Hematopoietic multipotent progenitor cell treated with erythropoietin and hydrocortisone succinate and interleukin-3 and kit ligand, for 8 days (in vitro differentiated cells): ENCODE measurements around the gene FASN.
"Not testable (repeated sequence)": the region's sequence is repeated elsewhere in the genome, so short reads cannot be mapped to it uniquely, and the experiment has no call there.

Experiments used
- DNase-seq: peaks from one replicate; pipeline ENCODE4 v3.0.0-alpha.2; 2015

Gene FASN

DNA sequence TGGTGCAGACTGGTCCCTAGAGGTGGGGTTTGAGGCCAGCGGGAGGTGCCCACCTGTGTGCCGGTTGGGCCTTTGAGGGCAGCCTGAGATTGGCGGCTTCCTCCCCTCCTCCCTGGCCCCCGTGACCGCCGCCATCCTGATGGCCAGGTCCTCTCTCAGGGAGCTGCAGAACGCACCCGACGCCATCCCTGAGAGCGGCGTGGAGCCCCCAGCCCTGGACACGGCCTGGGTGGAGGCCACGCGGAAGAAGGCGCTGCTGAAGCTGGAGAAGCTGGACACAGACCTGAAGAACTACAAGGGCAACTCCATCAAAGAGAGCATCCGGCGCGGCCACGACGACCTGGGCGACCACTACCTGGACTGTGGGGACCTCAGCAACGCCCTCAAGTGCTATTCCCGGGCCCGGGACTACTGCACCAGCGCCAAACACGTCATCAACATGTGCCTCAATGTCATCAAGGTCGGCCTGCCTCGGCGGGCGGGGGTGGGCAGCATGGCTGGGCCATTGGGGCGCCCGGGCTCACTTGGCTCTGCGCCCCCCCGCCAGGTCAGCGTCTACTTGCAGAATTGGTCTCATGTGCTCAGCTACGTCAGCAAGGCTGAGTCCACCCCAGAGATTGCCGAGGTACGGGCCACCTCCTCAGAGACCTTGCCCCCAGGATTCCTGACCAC, 43.5 kb downstream of the FASN start:
- DNase-seq: no peak

DNA sequence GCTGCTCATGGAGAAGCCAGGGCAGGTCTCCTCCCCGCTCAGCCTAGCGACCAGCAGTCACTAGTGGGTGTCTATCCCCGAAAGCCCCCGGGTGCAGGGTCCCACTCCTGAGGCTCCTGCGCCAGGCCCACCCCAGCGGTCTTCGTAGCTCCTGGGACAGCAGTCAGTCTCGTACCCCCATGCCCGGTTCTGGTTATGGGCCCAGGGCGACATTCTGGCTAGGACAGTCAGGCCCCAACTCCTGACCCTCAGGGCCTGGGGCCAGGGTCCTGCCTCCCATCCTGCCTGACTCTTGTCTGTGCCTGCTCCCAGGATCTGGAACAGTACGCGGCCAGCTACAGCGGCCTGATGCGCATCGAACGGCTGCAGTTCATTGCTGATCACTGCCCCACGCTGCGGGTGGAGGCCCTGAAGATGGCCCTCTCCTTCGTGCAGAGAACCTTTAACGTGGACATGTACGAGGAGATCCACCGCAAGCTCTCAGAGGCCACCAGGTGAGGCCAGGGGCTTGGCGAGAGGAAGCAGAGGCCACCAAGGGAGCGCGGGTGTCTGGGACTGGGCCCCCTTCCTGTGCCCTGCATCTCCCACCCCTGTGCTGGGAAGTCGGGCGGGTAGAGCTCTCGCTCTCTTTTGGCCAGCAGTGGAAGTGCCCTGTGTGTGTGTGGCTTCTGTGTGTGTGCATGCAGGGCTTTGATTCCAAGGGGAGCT, 44.3 kb downstream of the FASN start:
- DNase-seq: no peak

DNA sequence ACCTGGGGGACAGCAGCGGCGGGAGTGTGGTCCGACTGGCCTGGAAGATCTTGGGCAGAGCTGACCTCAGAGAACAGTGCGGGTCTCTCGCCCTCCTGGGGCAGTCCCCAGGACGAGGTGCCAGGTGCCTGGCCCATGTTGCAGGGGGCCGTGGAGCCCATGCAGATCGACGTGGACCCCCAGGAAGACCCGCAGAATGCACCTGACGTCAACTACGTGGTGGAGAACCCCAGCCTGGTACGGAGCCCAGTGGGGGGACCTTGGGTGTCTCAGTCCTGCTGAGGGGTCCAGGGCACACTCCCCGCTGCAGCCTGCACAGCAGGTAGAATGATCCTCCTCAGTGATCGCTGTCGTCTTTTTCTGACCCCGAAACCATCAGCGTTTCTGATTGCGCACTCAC, 44.9 kb downstream of the FASN start:
- no peak for DNase-seq

DNA sequence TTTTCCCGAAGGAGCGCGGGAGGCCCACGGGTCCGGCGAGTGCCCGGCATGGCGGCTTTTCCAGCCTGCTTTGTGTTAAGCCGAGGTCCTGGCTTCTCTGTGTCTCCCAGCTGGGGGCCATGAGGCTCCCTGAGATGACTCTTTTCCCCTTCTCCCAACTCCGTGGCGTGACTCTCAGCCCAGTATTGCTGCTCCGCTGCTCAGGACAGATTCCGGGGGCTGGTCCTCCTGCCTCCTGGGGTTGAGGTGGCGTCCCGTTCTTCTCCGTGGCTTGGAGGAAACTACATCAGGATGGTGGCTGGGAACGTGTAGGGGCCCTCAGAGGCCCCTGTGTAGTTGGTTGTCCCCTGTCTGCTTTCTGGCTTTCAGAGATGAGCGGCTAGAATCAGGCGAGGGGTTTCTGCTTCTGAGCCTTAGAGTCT, 45.4 kb downstream of the FASN start:
- no peak for DNase-seq

GRCh38 chr17:82051776-82052637, 46.0 kb downstream of the FASN start, which contains the start of the genes GPS1 and RFNG:
TSS of gene GPS1 (plus strand) at chr17:82051898. CDS start at chr17:82051932, 34 bp downstream.
TSS of gene RFNG (minus strand) at chr17:82051811. CDS start at chr17:82051766, 45 bp downstream.
- DNase-seq: peak; percentile 63

- no peak for DNase-seq
These were observed 47.0 kb downstream of the FASN start for GRCh38 chr17:82050761-82051641.

DNA sequence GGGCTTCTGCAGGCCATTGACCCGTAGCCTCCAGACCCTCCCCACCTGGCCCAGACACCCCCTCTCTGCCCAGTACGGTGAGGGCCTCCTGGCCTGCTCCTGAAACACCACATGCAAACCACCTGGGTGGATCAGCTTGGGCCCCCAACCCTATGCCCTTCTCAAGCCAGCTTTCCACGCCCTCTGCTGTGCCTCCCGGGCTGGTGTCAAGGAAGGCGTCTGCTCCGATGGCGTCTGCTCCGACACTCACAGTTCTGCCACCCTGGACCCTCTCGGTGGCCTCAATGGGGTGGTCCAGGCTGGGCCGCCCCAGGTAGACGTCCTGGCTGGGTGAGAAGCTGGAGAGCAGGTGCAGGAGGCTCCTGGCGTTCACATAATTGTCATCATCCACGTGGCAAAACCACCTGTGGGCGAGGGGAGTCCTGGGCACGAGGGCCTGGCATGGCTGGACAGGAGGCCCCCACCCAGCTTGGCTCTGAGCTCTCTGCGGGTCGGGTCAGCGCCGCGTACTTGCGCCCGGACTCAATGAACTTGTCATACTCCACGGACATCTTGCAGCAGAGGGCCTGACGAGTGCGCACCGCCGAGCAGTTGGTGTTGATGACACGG, 47.8 kb downstream of the FASN start:
- DNase-seq: no peak

DNA sequence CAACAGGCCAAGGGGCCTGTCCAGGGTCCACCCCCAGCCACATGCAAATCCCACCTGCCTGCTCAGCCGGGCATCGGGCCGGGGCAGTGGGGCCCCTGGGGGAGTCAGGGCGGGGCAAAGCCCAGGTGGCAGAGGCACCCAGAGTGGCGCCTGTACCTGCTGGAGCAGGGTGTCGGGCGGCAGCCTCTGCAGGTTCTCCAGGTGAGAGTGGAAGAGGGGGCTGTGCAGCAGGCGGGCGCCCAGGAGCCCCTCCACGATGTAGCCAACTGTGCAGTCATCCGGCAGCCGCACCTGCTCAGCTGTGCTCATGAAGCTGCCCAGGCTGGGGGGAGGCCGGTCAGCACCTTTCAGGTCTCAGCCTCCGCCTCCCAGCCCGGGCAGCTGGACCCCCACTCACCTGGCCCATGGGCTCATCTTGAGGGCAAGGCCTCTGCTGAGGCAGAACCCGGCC, 48.5 kb downstream of the FASN start:
- DNase-seq: no peak

- DNase-seq: no peak
These were observed 48.9 kb downstream of the FASN start for GRCh38 chr17:82049106-82049505.

- DNase-seq: no peak
These were observed 49.5 kb downstream of the FASN start for GRCh38 chr17:82048571-82048971.

DNA sequence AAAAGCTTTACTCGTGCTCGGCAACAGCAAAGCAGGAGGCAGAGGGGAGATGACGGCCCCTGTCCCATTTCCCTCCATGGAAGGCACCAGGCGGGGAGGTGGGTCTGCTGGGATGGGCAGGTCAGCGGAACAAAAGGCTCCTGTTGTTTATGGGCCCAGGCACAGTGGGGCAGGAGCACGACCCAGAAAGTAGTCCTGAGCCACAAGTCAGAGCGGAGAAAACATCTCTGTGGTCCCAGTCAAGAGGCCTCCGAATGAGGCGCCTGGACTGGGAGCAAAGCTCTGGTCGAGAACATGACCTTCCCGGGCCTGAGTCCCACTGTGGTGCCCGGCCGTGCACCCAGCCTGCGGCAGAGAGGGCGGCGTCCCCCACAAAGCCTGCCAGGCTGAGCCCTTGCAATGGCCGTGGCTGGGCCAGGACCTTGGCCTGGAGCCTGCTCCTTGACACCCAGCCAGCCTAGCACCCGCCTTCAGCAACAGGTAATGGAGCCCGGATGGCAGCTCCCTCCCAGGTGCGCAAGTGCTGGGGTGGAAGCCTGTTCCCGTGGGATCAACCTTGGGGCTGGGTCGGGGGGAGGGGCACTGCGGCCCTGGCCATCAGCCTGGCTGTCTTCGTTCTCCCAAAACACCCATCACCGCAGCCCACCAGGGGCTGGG, 50.0 kb downstream of the FASN start:
- DNase-seq: no peak

DNA sequence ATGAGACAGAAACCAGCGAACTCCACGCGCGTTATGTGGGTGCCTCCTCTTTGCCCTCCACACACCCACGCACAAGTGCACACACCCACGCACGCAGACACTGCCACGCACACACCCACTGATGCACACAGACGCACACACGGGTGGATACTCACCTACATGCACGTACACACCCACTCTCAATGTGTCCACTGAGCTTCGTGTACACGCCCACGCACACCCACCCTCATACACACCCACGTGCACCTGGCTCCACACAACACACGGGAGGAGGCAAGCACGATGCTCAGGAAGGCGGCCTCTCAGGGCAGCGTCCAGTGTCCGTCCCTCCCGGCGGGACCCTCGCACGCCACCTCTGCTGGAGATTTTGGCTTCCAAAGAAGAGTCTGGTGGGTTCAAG, 50.7 kb downstream of the FASN start:
- DNase-seq: no peak

- no peak for DNase-seq
These were observed 51.1 kb downstream of the FASN start for GRCh38 chr17:82046903-82047302.

- no peak for DNase-seq
These were observed 52.0 kb downstream of the FASN start for GRCh38 chr17:82045936-82046484.

GRCh38 chr17:82043507-82043906, 54.5 kb downstream of the FASN start:
- no peak for DNase-seq

GRCh38 chr17:82042649-82043048, 55.4 kb downstream of the FASN start:
- DNase-seq: no peak

GRCh38 chr17:82041144-82041814, 56.8 kb downstream of the FASN start:
- DNase-seq: no peak

DNA sequence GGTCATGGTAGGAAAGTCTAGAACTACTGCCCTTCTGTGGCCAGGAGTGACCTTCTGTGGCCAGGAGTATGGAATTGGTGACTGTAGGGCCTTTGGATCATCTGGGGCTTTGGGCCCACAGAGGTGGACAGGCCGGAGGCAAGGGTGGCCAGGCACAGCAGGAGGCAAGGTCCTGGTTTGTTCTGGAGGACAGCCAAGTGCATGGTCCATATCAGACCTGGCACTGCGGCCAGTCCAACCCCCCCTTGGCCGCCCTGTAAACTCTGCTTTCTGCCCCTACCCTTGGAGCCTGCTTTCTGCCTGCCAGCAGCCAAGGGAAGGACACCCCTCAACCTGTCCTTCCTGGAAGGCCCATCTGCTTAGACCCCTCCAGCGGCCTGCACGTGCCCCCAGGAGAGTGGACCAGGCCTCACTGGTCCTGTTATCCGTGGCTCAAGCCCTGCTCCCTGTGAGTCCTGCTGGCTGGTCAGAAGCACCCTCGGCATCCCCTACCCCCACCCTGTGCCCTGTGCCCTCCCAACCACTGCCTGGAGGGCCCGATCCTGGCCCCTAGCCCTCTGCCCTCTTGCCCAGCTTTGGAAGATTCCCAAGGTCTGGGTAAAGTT, 58.2 kb downstream of the FASN start:
- no peak for DNase-seq

GRCh38 chr17:82038796-82039409, 59.1 kb downstream of the FASN start:
- not testable (repeated sequence) for DNase-seq

DNA sequence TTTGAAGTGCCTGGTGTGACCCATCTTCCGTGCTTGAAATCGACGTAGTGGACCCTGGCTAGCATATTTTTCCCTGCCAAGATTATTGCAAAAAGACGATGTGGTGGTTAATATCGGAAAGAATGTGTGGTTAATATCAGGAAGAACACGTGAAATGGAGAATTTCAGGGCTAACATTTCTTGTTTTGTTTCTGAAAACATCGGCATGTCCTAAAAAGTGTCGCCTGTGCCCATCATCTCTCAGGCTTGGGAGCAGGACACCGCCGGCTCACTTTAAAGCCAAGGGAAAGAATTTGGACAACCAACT, 60.2 kb downstream of the FASN start:
- DNase-seq: no peak
